Left lung (tissue), 10 donors: ENCODE data around the gene SHD. TPM values are rescaled to one million over a fixed set of nuclear protein-coding genes. Genes with fewer than 3 reads are reported as not detected.

Source experiments
- ATAC-seq: fragments of 200-7000 bp; cut with Tn5 transposase; one replicate; pipeline ENCODE4 v1.9.1; 2020; ENCODE audit warnings: moderate library complexity
- DNase-seq, 4 donors: peaks; one replicate each; pipeline ENCODE4 v3.0.0-alpha.2; 2013 to 2020
- H3K27ac ChIP-seq, 2 donors: fragments of 200-600 bp; sonication (generic) in 1 of 2; one replicate each; pipeline versions ENCODE4 v1.5.0 to v1.8.0; 2020 to 2021
- H3K27me3 ChIP-seq, 2 donors: fragments of 200-600 bp; sonication (generic) in 1 of 2; one replicate each; pipeline versions ENCODE4 v1.5.0 to v1.8.0; 2020 to 2021
- H3K36me3 ChIP-seq, 2 donors: fragments of 200-600 bp; sonication (generic) in 1 of 2; one replicate each; pipeline versions ENCODE4 v1.5.0 to v1.8.0; 2020 to 2021
- H3K4me1 ChIP-seq, 2 donors: fragments of 200-600 bp; one replicate each; pipeline ENCODE4 v1.8.0; 2021
- H3K4me3 ChIP-seq, 2 donors: fragments of 200-600 bp; sonication (generic) in 1 of 2; one replicate each; pipeline versions ENCODE4 v1.5.0 to v1.8.0; 2020 to 2021; ENCODE audit warnings: mild to moderate bottlenecking in 1 of 2
- H3K9me3 ChIP-seq, 2 donors: fragments of 200-600 bp; sonication (generic) in 1 of 2; one replicate each; pipeline versions ENCODE4 v1.5.0 to v1.8.0; 2020 to 2021
- intact Hi-C, 2 donors: fragments of 100-400 bp; cut with DNase I; formaldehyde crosslinking; loops; one replicate each; pipeline versions ENCODE4 v1.11.2 to v1.14.2; 2022
- polyA plus RNA-seq, 6 donors: library from polyadenylated mRNA; unstranded; fragments of 120-200 nt; gene quantifications; one replicate each; pipeline ENCODE4 v1.2.1, GENCODE V29; 2013; ENCODE audit not compliant: insufficient read length in 6 of 6
- total RNA-seq, 2 donors: library from RNA; stranded (reverse); fragmentation: NEBNext Ultra II Directional; extraction: Animal tissue kit (Norgen Biotek cat#: 25700); gene quantifications; one replicate each; pipeline ENCODE4 v1.2.1, GENCODE V29; 2021
- TF ChIP-seq, protein P1 (sequence below), 2 donors: fragments of 200-600 bp; sonication (generic) in 1 of 2; IDR thresholded peaks; one replicate each; pipeline versions ENCODE4 v1.5.0 to v1.8.0; 2021; ENCODE audit warnings: antibody characterized with exemption in 2 of 2
- donor health status: DM: no; HTN: yes; CAD: no.
- donor health status: DM: no; HTN: no; CAD: no.

The SHD gene
- total and polyA plus RNA-seq, 8 donors = 0.21 to 0.28 (median 0.21) TPM; not detected in 3

GRCh38 chr19:4246767-4247593, 32.1 kb upstream of the SHD start, which contains the start of gene YJU2:
Gene YJU2 (plus strand): TSS chr19:4247080. CDS start chr19:4247147, 67 bp downstream.
- DNase-seq = peak; percentile 97 to 99 (median 98)
- H3K27ac ChIP-seq = peak within 1 kb of the TSS; percentile 95 to 99
- H3K27me3 ChIP-seq = no peaks in the 10 kb centered on the region
- intact Hi-C loops = no loop called here
- ATAC-seq = peak; percentile 99
- H3K36me3 ChIP-seq = peaks cover 0 to 34% of the 10 kb centered on the region in 2 donors
- H3K4me3 ChIP-seq = peak within 1 kb of the TSS; percentile 41 to 58
- H3K9me3 ChIP-seq = peaks cover 0 to 6% of the 10 kb centered on the region in 2 donors
- peaks cover 0 to 15% of the 10 kb centered on the region in 2 donors for H3K4me1 ChIP-seq
- TF ChIP-seq, protein P1, sequence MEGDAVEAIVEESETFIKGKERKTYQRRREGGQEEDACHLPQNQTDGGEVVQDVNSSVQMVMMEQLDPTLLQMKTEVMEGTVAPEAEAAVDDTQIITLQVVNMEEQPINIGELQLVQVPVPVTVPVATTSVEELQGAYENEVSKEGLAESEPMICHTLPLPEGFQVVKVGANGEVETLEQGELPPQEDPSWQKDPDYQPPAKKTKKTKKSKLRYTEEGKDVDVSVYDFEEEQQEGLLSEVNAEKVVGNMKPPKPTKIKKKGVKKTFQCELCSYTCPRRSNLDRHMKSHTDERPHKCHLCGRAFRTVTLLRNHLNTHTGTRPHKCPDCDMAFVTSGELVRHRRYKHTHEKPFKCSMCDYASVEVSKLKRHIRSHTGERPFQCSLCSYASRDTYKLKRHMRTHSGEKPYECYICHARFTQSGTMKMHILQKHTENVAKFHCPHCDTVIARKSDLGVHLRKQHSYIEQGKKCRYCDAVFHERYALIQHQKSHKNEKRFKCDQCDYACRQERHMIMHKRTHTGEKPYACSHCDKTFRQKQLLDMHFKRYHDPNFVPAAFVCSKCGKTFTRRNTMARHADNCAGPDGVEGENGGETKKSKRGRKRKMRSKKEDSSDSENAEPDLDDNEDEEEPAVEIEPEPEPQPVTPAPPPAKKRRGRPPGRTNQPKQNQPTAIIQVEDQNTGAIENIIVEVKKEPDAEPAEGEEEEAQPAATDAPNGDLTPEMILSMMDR (IDR thresholded peaks at IDR 0.05) = no peak

DNA sequence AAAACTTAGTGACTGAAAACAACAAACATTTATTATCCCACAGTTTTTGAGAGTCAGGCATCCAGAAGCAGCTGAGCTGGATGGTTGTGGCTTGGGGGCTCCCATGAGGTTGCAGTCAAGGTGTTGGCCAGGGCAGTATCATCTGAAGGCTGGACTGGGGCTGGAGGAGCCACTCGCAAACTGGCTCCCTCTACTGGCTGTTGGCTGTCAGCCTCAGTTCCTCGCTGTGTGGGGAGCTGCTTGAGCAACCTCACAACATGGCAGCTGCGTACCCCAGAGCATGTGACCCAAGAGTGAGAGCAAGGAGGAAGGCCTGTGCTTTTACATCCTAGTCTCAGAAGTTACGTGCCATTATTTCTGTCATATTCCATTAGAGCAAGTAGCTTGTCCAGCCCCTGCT, 22.5 kb upstream of the SHD start:
- no peak overlapping the region for H3K27ac ChIP-seq
- peaks cover 0 to 5% of the 10 kb centered on the region in 2 donors for H3K9me3 ChIP-seq
- ATAC-seq = no peak
- intact Hi-C loops = no loop called here
- peaks cover 0 to 100% of the 10 kb centered on the region in 2 donors for H3K36me3 ChIP-seq
- no peaks in the 10 kb centered on the region for H3K4me1 ChIP-seq
- H3K4me3 ChIP-seq = no peak overlapping the region
- TF ChIP-seq, protein P1 (IDR thresholded peaks at IDR 0.05) = no peak
- no peak for DNase-seq
- no peaks in the 10 kb centered on the region for H3K27me3 ChIP-seq

GRCh38 chr19:4257025-4257424, 22.0 kb upstream of the SHD start:
- TF ChIP-seq, protein P1 (IDR thresholded peaks at IDR 0.05) = no peak
- no peak for ATAC-seq
- Histone ChIP-seq H3K27me3 (no peaks in the 10 kb centered on the region), H3K36me3 (peaks cover 0 to 100% of the 10 kb centered on the region in 2 donors), H3K9me3 (peaks cover 0 to 5% of the 10 kb centered on the region in 2 donors), H3K27ac (no peak overlapping the region), H3K4me3 (no peak overlapping the region), H3K4me1 (no peaks in the 10 kb centered on the region)
- intact Hi-C loops = no loop called here
- no peak for DNase-seq

- peaks cover 0 to 5% of the 10 kb centered on the region in 2 donors for H3K9me3 ChIP-seq
- H3K4me3 ChIP-seq = no peak overlapping the region
- H3K4me1 ChIP-seq = no peaks in the 10 kb centered on the region
- DNase-seq (no peak), ATAC-seq (no peak)
- H3K27me3 ChIP-seq = no peaks in the 10 kb centered on the region
- intact Hi-C loops = no loop called here
- TF ChIP-seq, protein P1 (IDR thresholded peaks at IDR 0.05) = no peak
- no peak overlapping the region for H3K27ac ChIP-seq
- H3K36me3 ChIP-seq = peaks cover 0 to 100% of the 10 kb centered on the region in 2 donors
These were observed 20.9 kb upstream of the SHD start for GRCh38 chr19:4258181-4258580.

DNA sequence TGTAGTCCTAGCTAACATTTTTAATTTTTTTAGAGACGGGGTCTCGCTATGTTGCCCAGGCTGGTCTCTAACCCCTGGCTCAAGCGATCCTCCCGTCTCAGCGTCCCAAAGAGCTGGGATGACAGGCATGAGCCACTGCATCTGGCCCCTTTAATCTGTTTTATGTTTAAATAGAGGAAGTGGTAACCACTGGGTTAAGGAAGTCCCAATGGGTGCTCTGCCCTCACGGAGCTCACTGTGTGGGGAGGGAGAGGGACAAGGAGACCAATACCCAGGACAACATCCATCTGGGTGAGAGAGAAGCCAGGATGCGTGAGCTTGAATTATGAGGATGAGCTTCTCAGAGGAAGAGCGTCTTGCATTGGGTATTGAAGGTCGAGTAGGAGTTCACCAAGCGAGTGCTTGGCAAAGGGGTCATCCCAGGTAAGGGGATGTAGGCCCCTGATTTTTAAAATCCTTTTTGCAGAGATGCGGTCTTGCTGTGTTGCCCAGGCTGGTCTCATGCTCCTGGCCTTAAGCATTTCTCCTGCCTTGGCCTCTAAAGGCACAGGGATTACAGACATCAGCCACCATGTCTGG, 18.4 kb upstream of the SHD start:
- ATAC-seq = peak; percentile 29
- H3K36me3 ChIP-seq = peaks cover 0 to 100% of the 10 kb centered on the region in 2 donors

More for the DNA sequence above, 18.4 kb upstream of the SHD start:
- no peak overlapping the region for H3K27ac ChIP-seq
- H3K4me3 ChIP-seq = no peak overlapping the region
- no peaks in the 10 kb centered on the region for H3K27me3 ChIP-seq
- no peaks in the 10 kb centered on the region for H3K4me1 ChIP-seq
- H3K9me3 ChIP-seq = peaks cover 0 to 5% of the 10 kb centered on the region in 2 donors
- intact Hi-C loops = no loop called here
- no peak for DNase-seq
- TF ChIP-seq, protein P1 (IDR thresholded peaks at IDR 0.05) = no peak
